Peyer's patch (tissue), 4 donors: Measurements from ENCODE around the gene RNF227. TPM values are rescaled to one million over a fixed set of nuclear protein-coding genes. Genes with fewer than 3 reads are reported as not detected.

Experiments used
- DNase-seq, 3 donors: peaks; one replicate each; pipeline ENCODE4 v3.0.0-alpha.2; 2017 to 2019
- H3K27ac ChIP-seq, 4 donors: fragments of 200-600 bp; sonication (generic); one replicate each; pipeline ENCODE4 v1.5.1; 2016 to 2019
- H3K27me3 ChIP-seq, 2 donors: fragments of 200-600 bp; sonication (generic); one replicate each; pipeline ENCODE4 v1.5.1; 2019
- H3K36me3 ChIP-seq, 3 donors: fragments of 200-600 bp; sonication (generic); one replicate each; pipeline ENCODE4 v1.5.1; 2016 to 2019
- H3K4me1 ChIP-seq, 4 donors: fragments of 200-600 bp; sonication (generic); one replicate each; pipeline ENCODE4 v1.5.1; 2016 to 2019
- H3K4me3 ChIP-seq, 4 donors: fragments of 200-600 bp; sonication (generic); 1 replicate in 3 of 4; 2 replicates in 1 of 4; pipeline ENCODE4 v1.5.1; 2016 to 2019; ENCODE audit warnings: mild to moderate bottlenecking in 1 of 4
- H3K9me3 ChIP-seq, 4 donors: fragments of 200-600 bp; sonication (generic); one replicate each; pipeline ENCODE4 v1.5.1; 2016 to 2019; ENCODE audit warnings: mild to moderate bottlenecking in 1 of 4
- POLR2A ChIP-seq, 2 donors: fragments of 450-650 bp; IDR thresholded peaks; one replicate each; pipeline ENCODE4 v1.5.1; 2017; ENCODE audit warnings: antibody characterized with exemption in 2 of 2, mild to moderate bottlenecking in 2 of 2, moderate library complexity in 2 of 2
- total RNA-seq, 4 donors: library from RNA; depleted of rRNA; stranded (reverse); fragments of >200 nt; gene quantifications; one replicate each; pipeline ENCODE4 v1.1.0, GENCODE V29; 2016
- TF ChIP-seq, protein P1 (sequence below), 6 experiments: fragments of 450-650 bp in 4 of 6; fragments of 200-600 bp in 2 of 6; sonication (generic) in 1 of 6; IDR thresholded peaks; one replicate each; pipeline ENCODE4 v1.5.1; 2017 to 2019; ENCODE audit warnings: antibody characterized with exemption in 6 of 6, mild to moderate bottlenecking in 3 of 6, moderate library complexity in 1 of 6

The RNF227 gene
- total RNA-seq, 4 donors from 2014 or later: 1.2 to 5.1 (median 1.6) TPM; not detected in 1

DNA sequence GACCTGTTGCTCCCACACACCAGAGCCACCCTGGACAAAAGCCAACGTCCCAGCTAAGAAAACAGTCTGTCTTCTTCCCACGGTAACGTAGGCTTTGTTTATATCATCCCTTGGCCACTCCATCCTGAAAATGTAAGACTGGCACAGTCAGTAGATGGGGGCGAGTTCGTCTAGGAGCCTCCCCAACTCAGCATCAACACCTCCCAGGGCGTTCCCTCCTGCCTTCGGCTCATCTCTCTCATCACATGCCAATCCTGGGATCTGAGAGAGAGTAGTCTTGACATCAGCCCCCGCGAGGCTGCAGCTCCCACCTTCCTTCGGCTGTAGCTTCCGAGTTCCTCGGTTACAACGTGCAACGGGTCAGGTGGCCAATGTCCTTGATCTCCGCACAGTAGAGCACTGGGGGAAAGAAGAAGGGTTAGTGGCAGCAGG, 894 bp downstream of the RNF227 start:
- no peak for DNase-seq

DNA sequence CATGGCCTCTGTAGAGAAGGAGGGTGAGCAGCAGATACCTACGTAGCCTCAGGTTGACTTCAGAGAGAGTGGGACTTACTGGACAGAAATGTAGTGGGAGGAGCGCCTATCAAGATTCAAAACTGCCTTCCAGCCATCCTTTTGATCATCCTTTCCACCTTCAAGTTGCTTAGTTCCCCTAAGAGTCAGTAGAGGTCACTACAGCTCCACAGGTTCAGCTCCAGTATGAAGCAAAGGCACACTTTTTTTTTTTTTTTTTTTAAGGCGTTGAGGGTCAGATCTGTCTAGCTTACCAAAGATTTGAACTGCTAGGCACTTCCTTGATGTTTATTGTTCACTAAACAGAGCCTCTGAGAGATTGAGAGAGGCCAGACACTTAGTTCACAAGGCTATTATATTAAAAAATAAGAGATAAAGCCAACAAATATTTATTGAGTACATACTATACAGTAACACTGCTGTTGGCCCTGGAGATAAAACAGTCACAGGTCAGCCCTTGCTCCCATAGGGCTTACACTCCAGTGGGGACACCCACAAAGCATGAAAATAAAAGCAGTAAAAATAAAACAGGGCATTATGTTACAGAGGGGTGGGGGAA, 3.1 kb downstream of the RNF227 start:
- peak overlapping the region in 1 of 4 donors; percentile 22 for H3K27ac ChIP-seq
- TF ChIP-seq POLR2A (IDR thresholded peaks at IDR 0.05): no peak
- TF ChIP-seq, protein P1, sequence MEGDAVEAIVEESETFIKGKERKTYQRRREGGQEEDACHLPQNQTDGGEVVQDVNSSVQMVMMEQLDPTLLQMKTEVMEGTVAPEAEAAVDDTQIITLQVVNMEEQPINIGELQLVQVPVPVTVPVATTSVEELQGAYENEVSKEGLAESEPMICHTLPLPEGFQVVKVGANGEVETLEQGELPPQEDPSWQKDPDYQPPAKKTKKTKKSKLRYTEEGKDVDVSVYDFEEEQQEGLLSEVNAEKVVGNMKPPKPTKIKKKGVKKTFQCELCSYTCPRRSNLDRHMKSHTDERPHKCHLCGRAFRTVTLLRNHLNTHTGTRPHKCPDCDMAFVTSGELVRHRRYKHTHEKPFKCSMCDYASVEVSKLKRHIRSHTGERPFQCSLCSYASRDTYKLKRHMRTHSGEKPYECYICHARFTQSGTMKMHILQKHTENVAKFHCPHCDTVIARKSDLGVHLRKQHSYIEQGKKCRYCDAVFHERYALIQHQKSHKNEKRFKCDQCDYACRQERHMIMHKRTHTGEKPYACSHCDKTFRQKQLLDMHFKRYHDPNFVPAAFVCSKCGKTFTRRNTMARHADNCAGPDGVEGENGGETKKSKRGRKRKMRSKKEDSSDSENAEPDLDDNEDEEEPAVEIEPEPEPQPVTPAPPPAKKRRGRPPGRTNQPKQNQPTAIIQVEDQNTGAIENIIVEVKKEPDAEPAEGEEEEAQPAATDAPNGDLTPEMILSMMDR (IDR thresholded peaks at IDR 0.05): peak; percentile 34 to 91 (median 76)
- peaks cover 0 to 43% (median 0%) of the 10 kb centered on the region in 3 donors for H3K36me3 ChIP-seq
- H3K4me3 ChIP-seq: no peak overlapping the region
- H3K4me1 ChIP-seq: peaks cover 0 to 20% (median 10%) of the 10 kb centered on the region in 4 donors
- peak in 1 of 3 donors; percentile 62 for DNase-seq
- no peaks in the 10 kb centered on the region for H3K9me3 ChIP-seq
- H3K27me3 ChIP-seq: no peaks in the 10 kb centered on the region

More for the DNA sequence above, 894 bp downstream of the RNF227 start:
- peaks cover 0 to 20% (median 10%) of the 10 kb centered on the region in 4 donors for H3K4me1 ChIP-seq
- H3K27ac ChIP-seq: peak overlapping the region; percentile 89 to 97 (median 93)
- peaks cover 0 to 22% (median 0%) of the 10 kb centered on the region in 3 donors for H3K36me3 ChIP-seq
- H3K4me3 ChIP-seq: peak overlapping the region; percentile 61 to 77 (median 68)
- TF ChIP-seq, protein P1 (IDR thresholded peaks at IDR 0.05): no peak
- no peak for TF ChIP-seq POLR2A (IDR thresholded peaks at IDR 0.05)
- no peaks in the 10 kb centered on the region for H3K9me3 ChIP-seq
- no peaks in the 10 kb centered on the region for H3K27me3 ChIP-seq

DNA sequence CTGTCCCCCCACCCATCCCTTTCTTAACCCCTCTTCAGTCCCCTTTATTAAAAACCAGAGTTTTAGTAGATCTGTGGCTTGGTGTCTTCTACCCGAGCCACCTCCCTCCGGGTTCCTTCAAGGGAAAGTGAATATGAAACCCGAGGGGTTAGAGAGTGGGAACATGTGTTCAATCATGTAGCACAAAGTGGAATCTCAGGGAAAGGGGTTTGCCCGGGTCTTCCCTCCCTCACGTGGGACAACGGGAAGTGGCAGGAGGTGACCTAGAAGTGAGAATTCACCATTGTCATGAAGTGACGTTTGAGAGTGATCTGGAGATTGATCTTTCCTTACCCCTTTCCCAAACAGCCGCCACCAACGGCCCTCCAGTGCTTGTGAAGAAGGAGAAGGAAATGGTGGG, 5.0 kb downstream of the RNF227 start:
- Histone ChIP-seq H3K27ac (no peak overlapping the region), H3K4me1 (peaks cover 0 to 14% (median 4%) of the 10 kb centered on the region in 4 donors), H3K4me3 (no peak overlapping the region), H3K9me3 (no peaks in the 10 kb centered on the region), H3K27me3 (no peaks in the 10 kb centered on the region), H3K36me3 (peaks cover 0 to 62% (median 0%) of the 10 kb centered on the region in 3 donors)
- TF ChIP-seq, protein P1 (IDR thresholded peaks at IDR 0.05): no peak
- TF ChIP-seq POLR2A (IDR thresholded peaks at IDR 0.05): no peak
- no peak for DNase-seq

DNA sequence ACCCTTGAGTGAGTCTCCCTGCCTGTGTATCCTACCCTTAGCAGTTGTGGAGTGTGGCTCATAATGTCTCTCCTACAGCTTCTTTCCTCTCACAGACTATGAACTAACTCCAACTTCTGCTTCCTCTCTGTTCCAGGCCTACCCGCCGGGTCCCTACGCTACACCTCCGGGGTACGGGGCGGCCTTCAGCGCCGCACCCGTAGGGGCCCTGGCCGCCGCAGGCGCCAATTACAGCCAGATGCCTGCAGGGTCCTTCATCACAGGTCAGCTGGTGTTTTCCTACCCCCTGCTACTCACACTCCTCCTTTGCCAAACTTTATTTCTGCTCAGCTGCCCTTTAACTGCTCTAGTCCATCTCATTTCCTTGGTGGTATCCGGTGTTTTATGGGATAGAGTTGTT, 5.4 kb downstream of the RNF227 start:
- H3K27me3 ChIP-seq: no peaks in the 10 kb centered on the region
- H3K4me3 ChIP-seq: no peak overlapping the region
- H3K9me3 ChIP-seq: no peaks in the 10 kb centered on the region
- H3K36me3 ChIP-seq: peaks cover 0 to 66% (median 0%) of the 10 kb centered on the region in 3 donors
- H3K4me1 ChIP-seq: peaks cover 0 to 13% (median 3%) of the 10 kb centered on the region in 4 donors
- no peak overlapping the region for H3K27ac ChIP-seq
- no peak for DNase-seq
- TF ChIP-seq POLR2A (IDR thresholded peaks at IDR 0.05): no peak
- TF ChIP-seq, protein P1 (IDR thresholded peaks at IDR 0.05): no peak

DNA sequence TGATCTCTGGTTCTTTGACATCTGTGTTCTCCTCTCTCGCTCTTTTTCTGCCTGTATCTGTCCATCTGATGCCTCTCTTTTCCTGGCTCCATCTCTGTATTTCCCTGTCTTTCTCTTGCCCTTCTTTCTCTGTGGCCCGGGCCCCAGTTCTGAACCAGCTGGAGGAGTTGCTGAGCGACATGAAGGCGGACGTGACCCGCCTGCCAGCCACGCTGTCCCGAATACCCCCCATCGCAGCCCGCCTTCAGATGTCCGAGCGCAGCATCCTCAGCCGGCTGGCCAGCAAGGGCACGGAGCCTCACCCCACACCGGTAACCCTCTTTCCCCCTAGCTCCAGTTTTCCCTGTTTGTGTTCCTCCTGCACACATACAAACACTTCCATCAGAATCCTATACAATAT, 5.8 kb downstream of the RNF227 start:
- TF ChIP-seq POLR2A (IDR thresholded peaks at IDR 0.05): no peak
- TF ChIP-seq, protein P1 (IDR thresholded peaks at IDR 0.05): no peak
- Histone ChIP-seq H3K9me3 (no peaks in the 10 kb centered on the region), H3K27me3 (no peaks in the 10 kb centered on the region), H3K4me1 (peaks cover 0 to 12% (median 3%) of the 10 kb centered on the region in 4 donors), H3K27ac (no peak overlapping the region), H3K4me3 (no peak overlapping the region), H3K36me3 (peaks cover 0 to 71% (median 0%) of the 10 kb centered on the region in 3 donors)
- no peak for DNase-seq
